Keratinocyte (primary cell): ENCODE measurements around the gene PPP1R13L. TPM values are rescaled to one million over a fixed set of nuclear protein-coding genes. Genes with fewer than 3 reads are reported as not detected.

ENCODE experiments used
- DNase-seq: peaks from one replicate; pipeline ENCODE4 v3.0.0-alpha.2; 2011; ENCODE audit warnings: low read depth, missing footprints, low spot score
- FAIRE-seq: peaks from 2 replicates; lab custom pipeline; 2011; peaks lifted over from hg19 to GRCh38; lab: Jason Lieb, UNC
- H2AFZ ChIP-seq: 2 replicates; pipeline ENCODE4 v1.6.0; 2012; ENCODE audit warnings: low read length, control low read depth, inconsistent platforms; ENCODE audit not compliant: control insufficient read depth
- H3K27ac ChIP-seq: 2 replicates; pipeline ENCODE4 v1.5.1; 2011; ENCODE audit warnings: low read length; ENCODE audit not compliant: control insufficient read depth, insufficient read depth
- H3K27me3 ChIP-seq: 3 replicates; pipeline ENCODE4 v1.6.0; 2011; ENCODE audit warnings: low read length; ENCODE audit not compliant: control insufficient read depth, insufficient read depth; ENCODE audit errors: extremely low read depth
- H3K36me3 ChIP-seq, 2 experiments: 2 replicates in 1 of 2; 3 replicates in 1 of 2; pipeline ENCODE4 v1.5.1; 2011; ENCODE audit warnings: low read length in 2 of 2, mild to moderate bottlenecking in 1 of 2; ENCODE audit not compliant: control insufficient read depth in 2 of 2, insufficient read depth in 2 of 2; ENCODE audit errors: extremely low read depth in 1 of 2
- H3K4me1 ChIP-seq: 3 replicates; pipeline ENCODE4 v1.5.1; 2011; ENCODE audit warnings: low read length; ENCODE audit not compliant: control insufficient read depth, insufficient read depth; ENCODE audit errors: extremely low read depth
- H3K4me2 ChIP-seq: 3 replicates; pipeline ENCODE4 v1.6.0; 2011; ENCODE audit warnings: low read depth, low read length; ENCODE audit not compliant: control insufficient read depth, insufficient read depth; ENCODE audit errors: extremely low read depth
- H3K4me3 ChIP-seq, 3 experiments: fragments of 200-600 bp in 1 of 3; sonication (generic) in 1 of 3; 2 replicates in 2 of 3; 3 replicates in 1 of 3; pipeline ENCODE4 v1.5.1; 2011 to 2016; ENCODE audit warnings: low read length in 3 of 3, mild to moderate bottlenecking in 3 of 3, control low read depth in 2 of 3, inconsistent platforms in 1 of 3, low read depth in 1 of 3, mixed read lengths in 1 of 3, mixed run types in 1 of 3, moderate library complexity in 1 of 3; ENCODE audit not compliant: control insufficient read depth in 2 of 3, insufficient read depth in 2 of 3; ENCODE audit errors: extremely low read depth in 1 of 3
- H3K79me2 ChIP-seq: 2 replicates; pipeline ENCODE4 v1.6.0; 2012; ENCODE audit warnings: low read length; ENCODE audit not compliant: control insufficient read depth, insufficient read depth
- H3K9ac ChIP-seq: 3 replicates; pipeline ENCODE4 v1.6.0; 2011; ENCODE audit warnings: low read length; ENCODE audit not compliant: control insufficient read depth, insufficient read depth; ENCODE audit errors: extremely low read depth
- H3K9me1 ChIP-seq: 3 replicates; pipeline ENCODE4 v1.6.0; 2011; ENCODE audit warnings: low read length; ENCODE audit not compliant: control insufficient read depth, insufficient read depth; ENCODE audit errors: extremely low read depth
- H3K9me3 ChIP-seq: 2 replicates; pipeline ENCODE4 v1.5.1; 2012; ENCODE audit warnings: low read depth, low read length; ENCODE audit not compliant: control insufficient read depth
- H4K20me1 ChIP-seq: 3 replicates; pipeline ENCODE4 v1.6.0; 2011; ENCODE audit warnings: low read length; ENCODE audit not compliant: control insufficient read depth, insufficient read depth; ENCODE audit errors: extremely low read depth
- EZH2 ChIP-seq: IDR thresholded peaks from one replicate; pipeline ENCODE4 v1.6.1; 2012; ENCODE audit warnings: inconsistent platforms, mild to moderate bottlenecking, low read length, moderate library complexity
- dilution Hi-C: fragments of 300-500 bp; cut with MboI; formaldehyde crosslinking; loops from one replicate; pipeline ENCODE4 v1.7.0; 2020; ENCODE audit warnings: low sequenced_read_pairs; ENCODE audit not compliant: extremely low pct_ligation_motif_present
- polyA plus RNA-seq, 5 experiments: library from polyadenylated mRNA; depleted of rRNA in 3 of 5; stranded (reverse) in 3 of 5; stranded (forward) in 1 of 5; unstranded in 1 of 5; fragments of >200 nt; gene quantifications; 1 replicate in 1 of 5; 2 replicates in 3 of 5; 3 replicates in 1 of 5; pipeline versions ENCODE4 v1.2.1 to v1.2.3, GENCODE V29; 2011 to 2012; ENCODE audit warnings: missing spikeins in 2 of 5, low read depth in 1 of 5, low replicate concordance in 1 of 5
- TF ChIP-seq, protein P1 (sequence below), 3 experiments: IDR thresholded peaks in 1 of 3; conservative IDR thresholded peaks in 1 of 3; optimal IDR thresholded peaks in 1 of 3; 2 replicates in 2 of 3; 3 replicates in 1 of 3; pipeline versions ENCODE3 to v1.5.1; 2011; ENCODE audit warnings: low read length in 3 of 3, mild to moderate bottlenecking in 3 of 3, moderate library complexity in 2 of 3, control low read depth in 1 of 3, inconsistent platforms in 1 of 3; ENCODE audit not compliant: insufficient read depth in 2 of 3; ENCODE audit errors: extremely low read depth in 1 of 3

PPP1R13L gene
- polyA plus RNA-seq, 1 donor (not counting 4 experiments of a cell fraction or from before 2014, with no cell fraction given), result 31.2 TPM

- Histone ChIP-seq H3K4me1 (no peaks in the 10 kb centered on the region), H3K27ac (no peak overlapping the region), H4K20me1 (no peaks in the 10 kb centered on the region), H2AFZ (no peak overlapping the region), H3K9me1 (no peaks in the 10 kb centered on the region), H3K4me3 (no peak overlapping the region), H3K9ac (no peak overlapping the region), H3K79me2 (no peaks in the 10 kb centered on the region), H3K36me3 (peaks cover 36 to 37% of the 10 kb centered on the region in 2 experiments), H3K9me3 (no peaks in the 10 kb centered on the region), H3K4me2 (no peak overlapping the region), H3K27me3 (no peaks in the 10 kb centered on the region)
- dilution Hi-C loops, result no loop called here
- DNase-seq (no peak), FAIRE-seq (no peak)
- TF ChIP-seq, protein P1, sequence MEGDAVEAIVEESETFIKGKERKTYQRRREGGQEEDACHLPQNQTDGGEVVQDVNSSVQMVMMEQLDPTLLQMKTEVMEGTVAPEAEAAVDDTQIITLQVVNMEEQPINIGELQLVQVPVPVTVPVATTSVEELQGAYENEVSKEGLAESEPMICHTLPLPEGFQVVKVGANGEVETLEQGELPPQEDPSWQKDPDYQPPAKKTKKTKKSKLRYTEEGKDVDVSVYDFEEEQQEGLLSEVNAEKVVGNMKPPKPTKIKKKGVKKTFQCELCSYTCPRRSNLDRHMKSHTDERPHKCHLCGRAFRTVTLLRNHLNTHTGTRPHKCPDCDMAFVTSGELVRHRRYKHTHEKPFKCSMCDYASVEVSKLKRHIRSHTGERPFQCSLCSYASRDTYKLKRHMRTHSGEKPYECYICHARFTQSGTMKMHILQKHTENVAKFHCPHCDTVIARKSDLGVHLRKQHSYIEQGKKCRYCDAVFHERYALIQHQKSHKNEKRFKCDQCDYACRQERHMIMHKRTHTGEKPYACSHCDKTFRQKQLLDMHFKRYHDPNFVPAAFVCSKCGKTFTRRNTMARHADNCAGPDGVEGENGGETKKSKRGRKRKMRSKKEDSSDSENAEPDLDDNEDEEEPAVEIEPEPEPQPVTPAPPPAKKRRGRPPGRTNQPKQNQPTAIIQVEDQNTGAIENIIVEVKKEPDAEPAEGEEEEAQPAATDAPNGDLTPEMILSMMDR (optimal IDR thresholded peaks at IDR 0.05 in 1 of 3, IDR thresholded peaks at IDR 0.05 in 1 of 3, conservative IDR thresholded peaks at IDR 0.05 in 1 of 3; ENCODE audit: extremely low read depth in 1 of 3, insufficient read depth in 2 of 3, low read length in 3 of 3), result no peak
- no peak for TF ChIP-seq EZH2
Observed at GRCh38 chr19:45361608-45362007, 43.3 kb downstream of the PPP1R13L start.

DNA sequence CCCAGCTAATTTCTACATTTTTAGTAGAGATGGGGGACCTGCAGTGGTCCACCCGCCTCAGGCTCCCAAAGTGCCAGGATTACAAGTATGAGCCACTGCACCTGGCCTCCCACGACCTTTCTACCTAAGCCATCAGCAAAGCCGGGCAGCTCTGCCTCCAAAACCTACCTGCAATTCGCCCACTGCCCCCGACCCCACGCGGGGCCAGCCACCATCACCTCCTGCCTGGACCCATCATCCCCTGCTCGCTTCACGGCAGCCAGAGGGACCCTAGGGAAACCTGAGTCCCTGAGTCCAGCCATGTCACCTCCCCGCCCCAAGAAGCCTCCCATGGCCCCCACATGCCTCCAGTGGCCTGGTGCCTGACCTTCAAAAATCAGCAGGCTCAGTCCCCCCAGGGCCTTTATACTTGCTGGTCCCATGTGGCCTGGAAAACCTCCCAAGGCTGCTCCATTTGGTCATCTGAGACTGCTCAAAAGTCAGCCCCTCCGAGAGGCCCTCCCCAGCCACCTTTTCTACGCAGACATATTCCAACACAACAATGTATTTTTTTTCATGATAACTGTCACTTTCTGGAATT is 46.6 kb downstream of the PPP1R13L start:
- DNase-seq, result no peak
- Histone ChIP-seq H3K4me3 (no peak overlapping the region), H3K36me3 (peaks cover 43 to 44% of the 10 kb centered on the region in 2 experiments), H3K9me3 (no peaks in the 10 kb centered on the region), H2AFZ (no peak overlapping the region), H3K9me1 (no peaks in the 10 kb centered on the region), H3K4me2 (no peak overlapping the region), H3K4me1 (no peaks in the 10 kb centered on the region), H3K27ac (no peak overlapping the region), H3K9ac (no peak overlapping the region), H4K20me1 (no peaks in the 10 kb centered on the region), H3K79me2 (no peaks in the 10 kb centered on the region), H3K27me3 (no peaks in the 10 kb centered on the region)
- no peak for FAIRE-seq
- TF ChIP-seq EZH2, result no peak
- TF ChIP-seq, protein P1 (optimal IDR thresholded peaks at IDR 0.05 in 1 of 3, IDR thresholded peaks at IDR 0.05 in 1 of 3, conservative IDR thresholded peaks at IDR 0.05 in 1 of 3; ENCODE audit: extremely low read depth in 1 of 3, insufficient read depth in 2 of 3, low read length in 3 of 3), result no peak
- dilution Hi-C loops, result no loop called here
